GM21737 (cell line): ENCODE measurements around the gene PHACTR3.

Experiments
- ATAC-seq: cut with Tn5 transposase; IDR thresholded peaks from one replicate; pipeline ENCODE4 v1.9.1; 2021; ENCODE audit warnings: mild to moderate bottlenecking, moderate library complexity; ENCODE audit not compliant: unreplicated experiment

The PHACTR3 gene

DNA sequence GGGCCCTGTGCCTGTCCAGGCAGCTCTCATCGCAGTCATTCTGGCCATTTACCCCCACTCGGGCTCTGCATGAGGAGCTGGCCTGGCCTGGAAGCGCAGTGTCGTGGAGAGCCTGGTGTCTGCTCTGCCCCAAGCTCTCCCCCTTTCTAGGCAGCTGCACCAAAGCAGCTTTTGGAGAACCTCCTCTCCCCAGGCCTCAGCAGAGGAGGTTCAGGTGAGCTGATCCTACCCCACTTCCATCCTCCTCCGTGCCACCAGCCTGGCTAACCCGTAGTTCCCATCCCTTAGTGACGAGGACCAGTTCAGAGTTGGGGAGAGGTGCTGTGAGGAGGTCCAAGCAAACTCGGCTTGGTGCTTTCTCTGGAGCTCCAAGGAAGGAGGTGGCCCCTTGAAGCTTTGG lies 30.5 kb upstream of the PHACTR3 start:
- no peak for ATAC-seq

DNA sequence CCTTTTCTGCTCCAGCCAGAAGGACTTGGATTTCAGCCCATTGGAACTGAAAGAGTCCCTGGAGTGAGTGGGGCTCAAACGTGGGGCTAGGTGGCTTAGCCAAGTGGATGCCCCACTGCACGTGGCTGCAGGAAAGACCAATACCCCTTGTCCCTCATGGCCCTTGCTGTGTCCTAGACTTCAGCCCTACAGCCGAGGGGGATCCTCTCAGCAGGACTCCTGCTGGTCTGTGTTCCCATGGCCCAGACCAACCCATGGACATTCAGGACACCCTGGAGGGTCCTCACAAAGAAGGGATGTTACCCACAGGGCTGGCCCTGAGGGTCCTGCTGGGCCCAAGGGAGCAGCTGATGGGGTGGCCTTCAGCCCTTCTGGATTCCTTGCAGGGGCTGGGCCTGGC lies 30.0 kb upstream of the PHACTR3 start:
- no peak for ATAC-seq

DNA sequence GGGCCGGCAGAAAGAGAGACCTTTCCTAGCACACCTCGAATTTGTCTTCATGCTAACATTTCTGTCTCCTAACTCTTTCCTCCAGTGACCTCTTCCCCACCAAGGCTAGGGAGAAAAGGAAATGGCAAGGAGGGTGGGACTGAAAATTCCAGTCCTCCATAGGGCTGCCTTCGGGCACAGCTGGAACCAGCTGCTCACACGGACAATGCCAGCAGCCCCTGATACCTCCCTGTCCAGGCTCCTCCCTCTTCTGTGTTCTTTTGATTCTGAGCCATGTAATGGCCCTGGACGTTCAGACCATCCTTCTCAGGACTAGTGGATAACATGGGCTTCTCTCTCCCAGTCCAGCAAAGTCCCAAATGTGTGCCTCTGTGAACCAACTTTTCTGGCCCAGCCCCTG lies 29.1 kb upstream of the PHACTR3 start:
- ATAC-seq: no peak

DNA sequence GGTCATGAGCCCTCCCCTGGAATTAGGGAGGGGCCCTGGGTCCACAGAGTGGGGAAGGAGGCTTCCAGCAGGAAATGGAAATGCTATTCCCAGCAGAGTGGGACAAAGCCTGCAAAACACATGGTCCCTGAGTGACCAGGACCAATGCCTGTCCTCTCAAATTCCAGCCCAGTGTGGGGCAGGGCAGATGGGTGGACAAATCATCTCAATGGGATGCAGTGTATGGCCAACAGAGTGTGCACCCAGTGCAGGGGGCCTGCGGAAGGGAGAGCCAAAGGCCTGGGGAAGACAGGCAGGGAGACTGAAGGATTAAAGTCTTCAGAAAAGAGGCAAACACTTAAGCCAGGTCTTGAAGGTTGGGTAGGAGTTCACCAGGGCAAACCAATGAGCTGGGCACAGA lies 28.7 kb upstream of the PHACTR3 start:
- no peak for ATAC-seq

DNA sequence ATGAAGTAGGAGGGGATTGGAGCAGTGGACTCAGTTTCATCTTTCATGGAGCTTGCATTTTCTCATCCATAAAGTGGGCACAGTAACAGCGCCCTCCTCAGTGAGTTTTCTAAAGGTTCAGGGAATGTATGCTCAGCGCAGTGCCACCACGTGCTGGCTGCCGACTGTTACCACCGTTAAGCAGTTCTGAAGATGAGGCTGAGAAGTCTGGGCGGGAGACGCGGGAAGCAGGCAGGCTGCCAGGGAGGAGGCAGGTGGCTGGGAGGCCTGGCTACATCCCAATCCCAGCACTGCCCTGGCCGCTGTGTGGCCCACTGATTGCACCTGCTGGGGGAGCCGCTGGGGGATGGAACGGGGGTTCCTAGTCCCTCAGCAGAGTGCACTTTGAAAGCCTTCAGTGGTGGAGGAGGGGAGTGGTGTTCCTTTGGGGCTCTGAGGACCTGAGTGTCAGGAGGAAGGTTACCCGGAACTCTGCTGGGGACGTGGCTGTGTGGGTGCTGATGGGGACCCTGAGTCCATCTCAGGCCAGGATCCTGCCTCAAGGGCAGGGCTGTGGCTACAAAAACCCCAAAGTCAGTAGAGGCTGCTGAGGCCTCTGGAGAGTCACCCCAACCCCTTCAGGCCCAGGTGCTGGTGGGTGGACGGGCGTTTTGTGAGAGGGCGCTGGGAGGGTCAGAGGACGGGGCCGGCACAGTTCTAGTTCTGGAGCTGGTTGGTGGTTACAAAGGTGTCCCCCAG lies 28.0 kb upstream of the PHACTR3 start:
- ATAC-seq: no peak

DNA sequence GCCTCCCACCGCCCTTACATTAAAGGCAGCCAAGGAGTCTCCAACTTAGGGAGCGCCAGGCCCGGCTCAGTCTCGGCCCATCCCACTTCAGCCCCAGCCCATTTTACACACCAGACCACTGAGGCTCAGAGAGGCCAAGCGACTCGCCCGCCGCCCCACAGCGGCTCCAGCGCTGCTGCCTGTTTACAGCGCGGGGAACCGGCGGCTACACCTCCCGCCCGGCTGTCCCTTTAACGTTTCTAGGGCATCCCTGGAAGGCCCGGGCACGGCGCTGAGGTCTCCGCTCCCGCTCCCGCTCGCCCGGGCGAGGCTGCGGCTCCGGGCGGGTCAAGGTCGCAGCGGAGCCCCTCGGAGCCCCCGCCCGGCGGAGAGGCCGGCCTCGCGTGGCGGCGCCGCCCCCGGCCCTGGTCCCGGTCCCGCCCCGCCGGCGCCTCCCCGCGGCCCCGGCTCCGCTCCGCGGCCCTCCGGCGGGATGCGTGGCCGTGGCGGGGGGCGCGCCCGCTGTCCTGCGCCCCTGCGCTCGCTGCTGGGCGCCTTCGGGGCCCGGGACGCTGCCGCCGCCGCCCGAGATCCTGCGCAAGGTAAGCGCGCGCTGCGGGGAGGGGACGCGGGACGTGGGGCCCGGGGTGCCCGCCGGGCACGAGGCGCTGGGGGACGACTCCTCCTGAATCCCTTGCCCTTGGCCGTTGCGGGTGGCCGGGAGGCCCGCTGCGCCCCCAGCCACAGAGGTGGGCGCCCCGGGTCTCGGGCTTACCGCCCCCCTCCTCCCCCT lies 27.1 kb upstream of the PHACTR3 start:
- no peak for ATAC-seq

DNA sequence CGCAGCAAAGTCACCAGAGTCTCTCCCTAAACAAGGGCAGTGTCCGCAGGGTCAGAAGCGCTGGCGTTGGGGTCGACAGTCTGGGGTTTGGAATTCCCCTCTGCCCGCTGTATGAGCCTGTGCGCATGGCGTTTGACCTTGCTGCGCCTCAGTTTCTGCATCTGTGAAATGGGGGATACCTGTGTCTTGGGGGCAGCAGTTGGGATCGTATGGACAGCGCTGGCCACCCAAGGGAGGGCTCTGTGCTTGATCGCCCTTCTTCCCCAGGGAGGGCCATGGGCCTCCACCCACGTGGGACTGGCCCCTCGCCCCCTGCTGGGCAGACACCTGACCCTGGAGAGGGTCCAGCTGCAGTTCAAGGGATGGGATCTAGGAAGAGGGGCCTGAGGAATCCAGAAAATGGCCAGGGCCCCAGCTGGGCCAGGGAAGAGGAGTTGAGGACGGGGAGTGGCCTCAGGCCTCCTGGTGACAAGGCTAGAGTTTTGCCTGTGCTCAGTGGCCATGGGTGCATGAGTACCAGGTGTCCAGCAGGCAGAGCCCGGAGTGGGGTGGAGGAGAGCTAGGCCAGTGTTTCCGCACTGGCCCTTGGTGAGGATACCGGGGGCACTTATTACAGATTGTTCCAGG lies 26.4 kb upstream of the PHACTR3 start:
- no peak for ATAC-seq

DNA sequence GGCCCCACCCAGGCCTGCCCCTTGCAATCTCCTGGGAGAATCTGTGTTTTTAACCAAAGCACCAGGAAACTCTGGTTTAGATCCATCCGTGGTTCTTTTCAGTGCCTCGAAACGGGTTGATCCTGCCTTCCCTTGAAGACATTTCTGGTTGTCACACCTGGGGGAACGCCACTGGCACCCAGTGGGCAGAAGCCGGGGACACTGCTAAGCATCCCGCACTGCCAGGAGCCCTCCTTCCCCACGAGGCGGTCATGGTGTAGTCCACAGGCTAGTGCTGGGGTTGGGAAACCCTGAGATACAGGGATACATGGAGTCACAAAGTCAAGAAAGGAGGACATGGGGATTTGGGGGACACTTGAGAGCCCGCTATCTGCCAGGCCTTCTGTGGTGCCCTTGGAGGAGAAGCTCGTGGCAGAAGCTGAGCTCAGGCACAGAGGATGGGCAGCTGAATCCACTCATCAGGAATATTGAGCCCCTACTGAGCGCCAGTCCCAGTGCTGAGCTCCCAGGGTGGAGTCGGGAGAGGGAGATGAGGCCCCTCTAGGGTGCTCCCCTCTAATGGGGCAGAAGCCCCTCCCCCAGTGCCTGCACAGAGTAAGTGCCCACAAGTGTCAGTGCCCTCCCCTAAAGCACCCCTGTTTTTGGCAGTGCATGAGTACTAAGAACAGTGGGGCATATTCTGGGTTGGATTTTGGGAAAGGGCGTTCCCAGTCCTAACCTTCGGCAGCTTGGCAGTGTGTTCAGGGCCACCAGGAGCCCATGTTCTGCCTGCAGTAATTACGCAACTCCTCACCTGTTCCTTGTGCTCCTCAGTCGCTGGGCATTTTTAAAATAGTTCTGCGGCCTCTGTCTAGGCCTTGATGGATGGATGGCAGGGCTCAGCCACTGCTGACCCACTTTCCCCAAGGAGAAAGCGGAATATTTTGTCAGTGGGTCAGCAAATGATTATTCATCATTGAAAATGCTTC lies 25.6 kb upstream of the PHACTR3 start:
- ATAC-seq: no peak

DNA sequence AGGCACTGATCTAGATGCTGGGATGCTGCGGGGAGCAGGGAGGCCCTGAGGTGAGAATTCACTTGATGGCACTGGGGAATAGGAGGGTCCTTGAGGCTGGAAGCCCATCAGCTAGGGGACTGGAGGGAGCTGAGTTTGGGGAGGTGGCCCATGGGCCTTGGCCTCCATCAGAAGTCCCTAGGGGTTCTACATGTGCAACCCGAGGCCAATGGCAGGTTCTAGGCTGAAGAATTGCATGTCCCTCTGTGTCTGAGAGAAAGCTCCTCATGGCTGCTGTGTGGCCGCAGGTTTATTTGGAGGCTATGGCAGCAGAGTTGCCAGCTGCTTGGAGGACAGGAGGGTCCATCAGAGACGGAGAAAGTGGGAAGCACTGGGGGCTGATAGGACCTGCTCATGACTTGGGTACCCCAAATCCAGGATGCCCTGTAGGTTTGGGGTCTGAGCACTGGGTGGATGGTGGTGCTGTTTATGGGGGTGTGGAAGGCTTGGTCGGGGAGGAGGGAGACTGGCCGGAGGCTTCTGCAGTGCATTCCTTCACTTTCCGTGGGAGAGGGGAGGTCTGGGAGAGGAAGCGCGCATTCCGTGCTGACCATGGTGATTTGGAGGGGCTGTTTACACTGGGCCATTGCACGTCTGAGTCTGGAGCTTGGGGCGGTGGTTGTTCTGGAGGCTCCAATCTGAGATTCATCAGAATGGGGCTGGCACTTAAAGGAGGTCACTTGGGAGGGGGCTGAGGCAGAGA lies 24.8 kb upstream of the PHACTR3 start:
- ATAC-seq: no peak

DNA sequence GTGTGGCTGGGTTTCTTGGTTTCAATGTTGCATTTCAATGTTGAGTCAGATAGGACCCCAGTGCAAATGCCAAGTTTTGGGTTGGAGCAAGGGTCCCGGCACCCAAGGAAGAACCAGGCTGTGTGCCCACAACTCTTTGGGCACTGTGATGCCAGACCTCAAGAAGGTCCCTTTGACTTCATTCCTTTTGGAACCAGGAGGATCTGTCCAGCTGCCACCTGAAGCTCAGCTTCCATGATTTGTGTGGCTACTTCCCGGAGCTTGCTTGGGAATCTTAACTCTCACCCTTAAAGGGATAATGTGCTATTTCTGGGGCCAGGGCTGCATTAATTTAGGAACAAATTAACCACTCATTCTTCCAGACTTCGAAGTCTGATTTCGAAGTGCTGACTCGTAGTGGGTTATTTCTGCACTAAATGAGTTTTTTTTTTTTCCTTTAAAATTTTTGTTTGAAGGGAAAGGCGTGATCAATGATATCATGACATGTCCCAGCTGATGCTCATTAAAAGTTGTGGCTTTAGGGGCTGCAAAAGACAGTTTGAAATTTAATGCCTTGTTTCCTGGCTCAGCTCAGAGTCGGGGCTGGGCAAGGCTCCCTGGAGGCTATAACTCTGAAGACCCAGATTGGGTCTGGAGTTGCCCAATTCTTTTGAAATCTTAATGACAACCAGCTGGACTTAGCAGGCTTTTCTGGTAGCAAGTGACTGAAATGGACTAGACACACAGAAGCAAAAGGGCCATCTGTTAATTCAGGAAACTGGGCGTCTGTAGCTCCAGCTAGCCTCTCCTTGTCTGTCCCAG lies 24.0 kb upstream of the PHACTR3 start:
- no peak for ATAC-seq

DNA sequence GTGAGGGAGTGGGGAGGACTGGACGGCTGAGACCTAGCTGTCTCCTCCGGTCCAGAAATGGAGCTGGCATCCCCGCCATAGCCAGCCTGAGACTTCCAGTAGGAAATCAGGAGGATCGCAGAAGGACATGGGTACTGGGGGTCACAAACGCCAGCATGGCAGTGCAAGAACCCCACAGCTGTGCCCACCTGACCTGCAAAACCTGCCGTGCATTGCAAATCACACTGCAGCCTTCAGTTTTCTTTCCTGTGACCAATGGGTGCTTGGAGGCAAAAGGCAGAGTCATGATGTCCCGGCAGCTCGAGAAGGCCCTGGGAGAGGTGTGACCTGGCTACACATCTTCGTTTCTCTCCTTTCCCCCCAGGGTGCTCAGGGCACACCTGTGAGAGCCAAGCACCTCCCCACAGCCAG lies 23.3 kb upstream of the PHACTR3 start:
- no peak for ATAC-seq

DNA sequence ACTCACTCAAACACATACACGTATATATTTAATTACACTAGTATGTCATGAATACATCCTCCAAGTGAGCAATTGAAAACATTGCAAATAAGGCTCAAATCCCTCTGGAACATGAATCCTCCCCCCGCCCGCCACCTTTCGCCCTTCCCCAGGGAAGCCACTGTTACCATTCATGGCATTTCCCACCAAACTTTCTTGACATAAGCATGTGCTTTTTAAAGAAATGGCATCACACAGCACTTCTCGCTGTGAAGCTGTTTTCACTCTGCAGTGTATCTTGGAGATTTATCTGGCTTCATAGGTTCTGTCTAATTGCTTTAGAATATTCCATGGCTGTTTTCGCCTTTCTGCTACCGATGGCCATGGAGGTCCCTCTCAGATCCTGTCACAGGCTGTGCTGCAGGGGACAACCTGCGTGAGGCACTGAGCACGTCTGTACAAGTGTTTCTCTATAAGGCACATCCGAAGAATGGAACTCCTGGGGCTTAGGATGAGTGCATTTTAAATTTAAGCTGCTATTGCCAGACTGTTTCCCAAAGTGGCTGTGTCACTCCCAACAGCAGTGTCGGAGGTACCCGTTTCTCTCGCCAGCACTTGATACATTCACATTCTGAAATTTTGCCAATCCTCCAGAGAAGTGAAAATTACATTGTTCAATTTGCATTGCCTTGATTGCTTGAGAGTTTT lies 22.2 kb upstream of the PHACTR3 start:
- no peak for ATAC-seq

DNA sequence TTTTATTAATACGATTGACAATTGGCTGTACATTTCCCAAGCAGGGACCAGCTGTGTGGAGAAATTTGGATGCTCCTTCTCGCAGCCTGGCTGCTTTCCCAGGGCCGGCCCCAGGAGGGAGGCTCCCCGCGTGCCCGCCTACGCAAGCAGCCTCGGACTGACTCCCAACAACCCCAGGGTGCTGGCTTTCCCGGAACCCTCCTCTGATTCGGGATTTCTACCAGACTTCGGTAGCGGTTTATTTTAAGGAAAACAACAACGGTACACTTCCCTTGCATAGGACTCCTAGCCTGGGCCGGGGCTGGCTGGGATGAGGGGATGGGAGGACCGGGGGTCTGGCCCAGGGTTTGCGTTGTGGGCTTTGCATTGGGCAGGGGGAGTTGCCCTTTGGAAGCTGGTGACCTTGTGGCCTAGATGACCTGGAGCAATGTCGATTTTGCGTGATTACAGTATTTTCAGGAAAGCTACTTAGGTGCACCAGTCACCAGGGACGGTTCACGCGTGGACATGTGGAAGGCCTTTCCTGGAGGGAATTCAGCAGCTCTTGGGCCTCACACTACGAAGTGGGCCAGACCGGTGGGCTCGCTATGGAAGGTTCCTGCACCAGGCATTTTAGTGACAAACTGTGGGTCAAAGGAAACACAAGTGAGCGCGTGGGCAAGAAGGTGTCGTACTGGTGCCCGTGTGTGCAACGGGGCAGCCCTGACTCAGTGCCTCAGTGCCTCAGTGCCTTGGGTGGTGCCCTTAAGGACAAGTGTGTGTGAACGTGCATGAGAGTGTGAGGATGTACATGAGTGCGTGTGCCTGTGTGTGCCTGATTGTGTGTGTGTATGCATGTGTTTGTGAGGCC lies 20.7 kb upstream of the PHACTR3 start:
- no peak for ATAC-seq

DNA sequence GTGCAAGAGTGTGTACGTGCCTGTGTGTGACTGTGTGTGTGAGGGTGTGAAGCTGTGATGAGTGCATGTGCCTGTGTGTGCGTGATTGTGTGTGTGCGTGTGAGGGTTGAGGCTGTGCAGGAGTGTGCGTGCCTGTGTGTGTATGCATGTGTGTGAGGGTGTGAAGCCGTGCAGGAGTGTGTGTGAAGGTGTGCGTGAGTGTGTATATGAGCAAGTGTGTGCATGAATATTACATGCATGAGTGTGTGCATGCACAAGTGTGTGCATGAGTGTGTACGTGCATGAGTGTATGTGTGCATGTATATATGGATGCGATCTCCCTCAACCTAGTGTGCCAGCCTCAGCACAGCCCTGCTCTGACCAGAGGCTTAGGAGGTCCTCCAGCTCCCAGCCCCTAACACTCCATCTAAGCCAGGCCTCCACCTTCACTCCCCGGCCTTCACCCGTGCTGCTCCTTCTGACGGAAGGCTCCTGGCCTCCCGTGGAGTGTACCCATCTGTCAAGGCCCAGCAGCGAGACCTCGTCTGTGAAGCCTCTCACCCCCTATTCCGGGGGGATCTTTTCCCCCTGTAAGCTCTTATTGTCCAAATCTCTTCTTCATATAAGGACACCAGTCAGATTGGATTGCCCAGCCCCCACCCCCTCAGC lies 19.9 kb upstream of the PHACTR3 start:
- ATAC-seq: no peak

DNA sequence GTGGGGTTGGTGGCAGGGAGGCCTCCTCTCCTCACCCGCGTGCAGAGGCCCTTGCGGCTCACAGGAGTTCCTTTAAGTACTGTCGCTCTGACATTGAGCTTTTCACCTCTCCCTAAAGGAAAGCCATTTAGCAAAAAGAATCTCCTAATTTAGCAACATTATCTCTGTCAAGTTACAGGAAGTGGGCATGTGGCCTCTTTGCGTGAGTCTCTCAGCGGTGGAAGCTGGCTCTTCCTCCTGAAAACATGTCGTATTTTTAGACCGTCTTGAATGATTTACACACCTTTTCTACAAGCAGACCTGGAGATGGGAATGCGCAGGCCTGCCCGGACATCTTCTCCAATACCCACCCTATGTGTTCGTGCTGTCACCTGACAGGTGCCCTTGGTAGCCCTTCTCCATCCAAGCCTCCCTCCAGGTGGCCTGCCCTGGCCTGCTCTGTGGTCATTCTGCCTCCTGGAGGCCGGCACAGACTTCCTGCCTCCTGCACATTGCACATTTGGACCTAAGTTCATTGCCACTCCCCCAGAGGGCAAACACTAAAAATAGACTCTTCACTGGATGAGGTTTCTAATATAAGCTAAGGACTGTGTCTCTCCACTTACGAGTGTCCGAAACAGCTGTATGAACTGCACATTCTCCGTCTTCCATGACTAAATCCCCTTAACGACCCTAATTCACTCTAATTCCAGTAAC lies 18.5 kb upstream of the PHACTR3 start:
- ATAC-seq: no peak

DNA sequence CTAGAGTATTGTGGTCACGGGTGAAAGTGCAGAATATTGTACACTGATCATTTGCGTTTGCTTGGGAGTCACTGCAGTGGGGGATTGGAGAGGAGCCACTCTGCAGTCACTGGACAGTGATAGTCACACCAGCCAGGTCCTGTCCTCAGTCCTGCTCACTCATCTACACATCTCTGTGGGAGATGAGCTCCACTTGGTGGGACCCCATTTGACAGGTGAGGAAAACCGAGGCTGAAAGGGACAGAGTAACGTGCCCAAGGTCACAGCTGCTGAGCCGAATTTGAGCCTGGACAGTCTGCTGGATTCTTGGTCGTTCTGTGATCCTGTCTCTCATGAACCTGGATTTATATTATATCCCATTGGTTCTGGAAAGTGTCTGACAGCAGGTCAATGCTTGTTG lies 17.7 kb upstream of the PHACTR3 start:
- no peak for ATAC-seq

DNA sequence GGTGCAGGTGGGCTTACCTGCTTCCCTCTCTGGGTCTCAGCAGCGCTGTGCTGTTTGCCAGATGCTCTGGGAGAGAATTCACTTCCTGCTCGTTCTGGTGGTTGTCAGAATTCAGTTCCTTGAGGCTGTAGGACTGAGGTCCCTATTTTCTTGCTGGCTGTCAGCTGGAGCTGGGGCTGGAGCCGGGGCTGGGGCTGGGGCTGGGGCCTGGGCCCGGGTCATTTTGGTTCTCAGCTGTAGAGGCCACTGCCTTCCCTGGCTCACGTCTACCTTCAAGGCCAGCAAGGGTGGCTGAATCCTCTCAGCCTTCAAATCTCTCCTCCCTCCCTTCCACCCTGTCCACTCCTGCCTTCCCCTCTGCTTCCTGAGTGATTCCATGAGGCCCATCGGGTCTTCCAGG lies 16.8 kb upstream of the PHACTR3 start:
- ATAC-seq: no peak
